ENCODE measurements around the gene ACIN1.

DNA sequence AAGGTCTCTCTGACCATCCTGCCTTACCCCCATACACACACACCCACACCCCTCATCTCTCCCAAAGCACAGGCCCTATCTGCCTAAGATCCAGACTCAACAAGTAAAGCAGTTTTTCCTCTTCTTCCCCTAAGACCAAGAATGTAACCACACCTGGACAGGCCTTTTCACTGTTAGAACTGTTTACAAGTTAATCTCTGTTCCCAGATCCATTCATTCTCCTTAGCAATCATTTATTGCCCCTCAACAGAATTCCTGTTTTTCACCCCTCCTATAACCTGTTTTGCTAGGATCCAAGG, 11.8 kb upstream of the ACIN1 start:
- no peak for TF ChIP-seq POLR2A (IDR thresholded peaks at IDR 0.05)
- TF ChIP-seq, protein P1, sequence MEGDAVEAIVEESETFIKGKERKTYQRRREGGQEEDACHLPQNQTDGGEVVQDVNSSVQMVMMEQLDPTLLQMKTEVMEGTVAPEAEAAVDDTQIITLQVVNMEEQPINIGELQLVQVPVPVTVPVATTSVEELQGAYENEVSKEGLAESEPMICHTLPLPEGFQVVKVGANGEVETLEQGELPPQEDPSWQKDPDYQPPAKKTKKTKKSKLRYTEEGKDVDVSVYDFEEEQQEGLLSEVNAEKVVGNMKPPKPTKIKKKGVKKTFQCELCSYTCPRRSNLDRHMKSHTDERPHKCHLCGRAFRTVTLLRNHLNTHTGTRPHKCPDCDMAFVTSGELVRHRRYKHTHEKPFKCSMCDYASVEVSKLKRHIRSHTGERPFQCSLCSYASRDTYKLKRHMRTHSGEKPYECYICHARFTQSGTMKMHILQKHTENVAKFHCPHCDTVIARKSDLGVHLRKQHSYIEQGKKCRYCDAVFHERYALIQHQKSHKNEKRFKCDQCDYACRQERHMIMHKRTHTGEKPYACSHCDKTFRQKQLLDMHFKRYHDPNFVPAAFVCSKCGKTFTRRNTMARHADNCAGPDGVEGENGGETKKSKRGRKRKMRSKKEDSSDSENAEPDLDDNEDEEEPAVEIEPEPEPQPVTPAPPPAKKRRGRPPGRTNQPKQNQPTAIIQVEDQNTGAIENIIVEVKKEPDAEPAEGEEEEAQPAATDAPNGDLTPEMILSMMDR (IDR thresholded peaks at IDR 0.05 in 8 of 11, conservative IDR thresholded peaks at IDR 0.05 in 3 of 11), result no peak

Data from spleen (tissue), 7 donors.